Fibroblast of gingiva (primary cell): ENCODE results near the gene FSTL5.

Experiments used
- DNase-seq: peaks from one replicate; pipeline ENCODE4 v3.0.0-alpha.2; 2011; ENCODE audit warnings: low read depth

Gene FSTL5

GRCh38 chr4:161577579-161578301 lies 586.1 kb downstream of the FSTL5 start:
- peak; percentile 57 for DNase-seq

GRCh38 chr4:161573836-161574235 lies 590.0 kb downstream of the FSTL5 start:
- DNase-seq = no peak

- DNase-seq = no peak
Measured at GRCh38 chr4:161564230-161564834, 599.5 kb downstream of the FSTL5 start.

DNA sequence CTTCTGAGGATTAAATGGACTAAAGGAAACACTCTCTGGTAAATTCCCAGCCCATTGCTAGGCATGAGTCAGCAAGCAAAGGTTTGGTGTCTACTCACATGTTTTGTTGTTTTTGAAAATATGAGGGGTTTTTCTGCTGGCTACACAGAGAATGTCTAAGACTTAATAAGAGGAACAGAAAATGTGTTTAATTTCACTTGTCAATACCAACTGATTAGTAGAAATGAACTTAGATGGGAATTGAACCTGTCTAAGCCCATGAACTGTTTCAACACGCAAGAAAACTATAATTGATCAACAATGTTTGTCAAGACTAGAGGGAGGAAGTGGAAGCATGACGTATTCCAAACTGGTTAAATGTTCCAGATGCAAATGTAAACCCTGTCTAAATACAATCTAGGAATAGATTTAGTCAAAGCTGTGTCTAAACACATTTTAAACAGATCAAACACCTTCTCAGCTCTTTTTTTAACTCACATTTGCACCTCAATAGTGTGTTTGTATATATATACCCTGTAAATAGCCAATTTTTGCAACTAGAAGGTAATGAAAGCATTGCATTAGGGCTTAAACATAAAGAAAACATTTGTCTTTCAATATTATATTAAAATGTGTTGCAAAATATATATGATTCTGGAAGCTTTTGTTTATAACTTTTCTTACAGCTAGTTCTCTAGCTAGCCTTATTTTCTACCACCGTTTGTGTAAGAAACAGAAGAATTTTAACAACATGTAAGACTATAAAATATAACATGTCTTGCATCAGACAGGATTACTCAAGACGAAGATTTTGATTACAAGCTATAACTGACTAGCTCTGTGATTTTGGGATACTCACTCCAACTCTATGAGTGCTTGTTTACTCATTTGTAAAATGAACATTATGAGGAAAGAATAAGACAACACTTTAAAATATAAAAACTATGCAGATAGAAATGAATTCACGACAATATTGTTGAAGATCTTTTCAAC lies 607.8 kb downstream of the FSTL5 start:
- DNase-seq = no peak

GRCh38 chr4:161554372-161554990 lies 609.3 kb downstream of the FSTL5 start:
- peak; percentile 3 for DNase-seq

DNA sequence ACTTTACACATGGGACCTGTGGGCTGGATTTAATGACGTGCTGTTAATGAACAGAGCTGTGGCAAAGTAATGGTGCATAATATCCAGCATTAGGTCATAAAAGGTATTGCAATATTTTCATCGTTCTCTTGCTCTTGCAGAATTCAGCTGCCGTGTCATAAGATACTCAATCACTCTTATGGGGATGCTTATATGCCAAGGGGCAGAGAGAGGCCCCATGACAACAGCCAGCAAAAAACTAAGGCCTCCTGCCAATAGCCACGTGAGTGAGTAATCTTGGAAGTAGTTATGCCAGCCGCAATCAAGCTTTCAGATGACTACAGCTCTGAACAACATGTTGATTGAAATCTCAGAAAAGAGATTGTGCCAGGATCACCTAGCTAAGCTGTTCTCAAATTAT lies 616.9 kb downstream of the FSTL5 start:
- DNase-seq = no peak

DNA sequence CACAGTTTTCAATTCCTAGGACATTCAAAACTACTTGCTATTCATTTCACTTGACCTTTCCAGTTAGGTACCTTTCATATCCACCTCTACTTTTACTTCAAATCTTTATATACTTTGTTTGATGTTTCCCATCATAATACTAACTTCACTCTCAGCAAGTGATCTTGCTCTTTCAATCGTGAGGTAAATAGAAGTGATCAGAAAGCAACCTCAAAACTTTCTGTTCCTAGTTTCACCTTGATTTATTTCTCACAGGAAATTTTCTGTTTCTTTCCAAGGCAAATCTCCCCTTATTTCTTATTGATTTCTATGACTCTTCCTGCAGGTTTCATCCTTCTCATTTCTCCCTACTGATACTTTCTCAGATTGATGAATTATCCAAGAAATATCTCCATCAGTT lies 623.5 kb downstream of the FSTL5 start:
- DNase-seq = no peak

- no peak for DNase-seq
Measured at GRCh38 chr4:161538941-161539340, 624.9 kb downstream of the FSTL5 start.

GRCh38 chr4:161530710-161531109 lies 633.1 kb downstream of the FSTL5 start:
- DNase-seq = no peak

- DNase-seq = no peak
Measured at GRCh38 chr4:161525121-161525520, 638.7 kb downstream of the FSTL5 start.

GRCh38 chr4:161522031-161522430 lies 641.8 kb downstream of the FSTL5 start:
- no peak for DNase-seq

GRCh38 chr4:161519611-161520010 lies 644.2 kb downstream of the FSTL5 start:
- no peak for DNase-seq

GRCh38 chr4:161517941-161518340 lies 645.9 kb downstream of the FSTL5 start:
- no peak for DNase-seq

- no peak for DNase-seq
Measured at GRCh38 chr4:161505141-161505540, 658.7 kb downstream of the FSTL5 start.

GRCh38 chr4:161498155-161498554 lies 665.6 kb downstream of the FSTL5 start:
- DNase-seq = no peak

DNA sequence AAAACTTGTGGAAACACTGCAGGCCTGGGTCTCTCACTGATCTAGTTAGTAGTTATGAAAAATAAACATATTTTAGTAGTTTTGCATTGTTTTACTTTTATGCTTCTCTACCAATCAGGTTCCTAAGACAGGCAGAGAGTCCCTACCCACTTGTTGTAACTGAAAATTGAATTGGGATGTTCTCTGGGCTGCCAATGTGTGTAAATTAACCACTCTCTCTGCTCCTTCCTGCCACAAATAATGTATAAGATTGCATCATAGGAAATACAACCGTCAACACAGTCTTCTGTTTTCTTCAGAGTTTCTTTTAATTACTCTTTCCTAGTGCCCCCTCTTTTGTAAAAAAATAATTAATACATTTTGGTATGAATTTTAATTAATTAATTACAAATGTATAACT lies 677.3 kb downstream of the FSTL5 start:
- no peak for DNase-seq

GRCh38 chr4:161466316-161466715 lies 697.5 kb downstream of the FSTL5 start:
- no peak for DNase-seq

- no peak for DNase-seq
Measured at GRCh38 chr4:161463436-161463835, 700.4 kb downstream of the FSTL5 start.

GRCh38 chr4:161457906-161458305 lies 705.9 kb downstream of the FSTL5 start:
- no peak for DNase-seq

GRCh38 chr4:161457311-161457710 lies 706.5 kb downstream of the FSTL5 start:
- no peak for DNase-seq

DNA sequence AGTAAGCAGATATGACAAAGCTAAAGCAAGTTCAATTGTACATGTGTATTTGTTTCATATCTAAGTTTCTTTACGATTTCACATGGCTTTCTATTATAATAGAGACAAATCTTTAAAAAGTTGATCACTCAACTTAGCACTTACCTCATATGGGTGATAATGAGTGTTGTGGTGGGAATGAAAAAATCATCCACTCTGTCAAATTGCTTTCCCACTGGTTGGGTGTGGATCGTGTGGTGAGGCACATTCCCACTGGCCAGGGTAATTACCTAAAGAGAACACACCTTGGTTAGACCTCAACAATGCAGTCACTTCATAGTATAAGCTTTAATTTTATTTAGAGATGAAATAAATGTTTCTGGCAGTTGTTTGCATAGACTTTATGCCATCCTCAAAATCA lies 708.9 kb downstream of the FSTL5 start:
- DNase-seq = no peak

DNA sequence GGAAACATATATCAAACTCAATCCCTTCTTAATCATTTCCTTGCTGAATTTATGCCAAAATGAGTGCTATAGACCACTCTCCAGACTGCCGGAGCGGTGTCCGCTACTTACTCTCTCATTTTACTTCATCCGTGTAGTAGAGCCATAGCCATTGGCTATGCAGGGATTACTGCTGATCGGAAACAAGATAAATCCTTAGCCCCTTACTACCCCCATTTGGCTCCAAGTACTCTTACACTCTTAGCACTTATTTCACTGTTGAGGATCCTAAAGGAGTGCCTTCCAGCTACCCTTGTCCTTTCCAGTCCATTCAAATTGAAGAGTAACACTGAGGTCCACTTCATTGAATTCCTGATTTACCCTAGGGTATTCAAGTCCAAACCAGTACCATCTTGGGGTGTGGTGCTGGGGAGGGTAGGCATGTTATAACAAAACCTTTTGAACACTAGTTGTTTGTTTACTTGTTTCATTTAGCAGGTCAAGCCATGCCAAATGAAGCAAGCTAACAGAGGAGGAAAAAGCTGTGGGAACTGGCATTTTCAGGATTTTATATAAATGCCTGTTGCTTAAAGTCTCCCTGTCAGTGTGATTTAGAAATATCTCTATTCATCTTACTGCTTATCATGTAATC lies 715.1 kb downstream of the FSTL5 start:
- no peak for DNase-seq
